ENCODE results near the gene TLE6.
"Not testable (repeated sequence)": the region's sequence is repeated elsewhere in the genome, so short reads cannot be mapped to it uniquely, and the experiment has no call there.

The TLE6 gene

DNA sequence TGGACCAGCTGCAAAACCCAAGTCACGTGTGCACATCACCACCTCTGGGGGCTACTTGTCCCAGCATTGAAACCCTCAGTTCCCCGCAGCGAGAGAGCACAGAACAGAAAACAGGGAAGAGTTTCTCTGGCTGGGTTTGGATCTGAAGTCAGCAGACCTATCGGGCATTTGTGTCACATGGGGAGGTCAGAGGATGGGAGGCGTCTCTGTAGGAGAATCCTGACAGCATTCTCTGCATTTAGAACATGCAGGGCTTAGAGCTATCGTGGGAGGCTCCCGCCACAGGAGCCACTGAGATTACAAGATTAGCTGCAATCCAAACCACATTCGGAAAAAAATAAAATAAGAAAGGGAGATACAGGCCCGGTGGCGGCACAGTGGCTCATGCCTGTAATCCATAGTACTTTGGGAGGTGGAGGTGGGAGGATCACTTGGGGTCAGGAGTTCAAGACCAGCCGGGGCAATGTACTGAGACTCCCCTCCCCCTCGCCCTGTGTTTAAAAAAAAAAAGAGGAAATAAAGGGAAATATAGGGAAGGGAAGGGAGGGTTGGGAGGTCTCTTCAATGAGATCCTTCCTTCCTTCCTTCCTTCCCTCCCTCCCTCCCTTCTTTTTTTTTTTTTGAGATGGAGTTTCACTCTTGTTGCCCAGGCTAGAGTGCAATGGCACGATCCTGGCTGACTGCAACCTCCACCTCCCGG, 2.9 kb upstream of the TLE6 start:
- DNase-seq, result no peak

DNA sequence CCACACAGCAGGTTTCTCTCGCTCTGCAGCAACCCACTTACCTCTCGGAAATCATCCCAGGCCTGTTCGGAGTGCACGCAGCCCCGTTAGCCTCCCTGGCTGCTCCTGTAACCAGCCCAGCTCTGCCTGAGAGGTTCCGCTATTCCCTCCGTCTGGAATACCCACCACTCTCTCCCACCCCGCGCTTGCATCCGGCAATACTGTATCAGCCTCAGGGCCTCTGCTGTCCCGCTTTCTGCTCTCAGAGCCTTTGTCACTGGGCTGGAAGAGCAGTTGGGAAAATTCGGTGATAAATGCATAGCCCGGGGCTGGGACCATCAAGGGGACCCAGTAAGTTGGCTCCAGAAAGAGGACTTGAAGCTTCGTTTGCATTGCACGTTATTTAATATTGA, 759 bp upstream of the TLE6 start:
- DNase-seq, result no peak

- DNase-seq, result no peak
These were observed 378 bp downstream of the TLE6 start for GRCh38 chr19:2977746-2978138.

- no peak for DNase-seq
These were observed 903 bp downstream of the TLE6 start for GRCh38 chr19:2978166-2978767.

DNA sequence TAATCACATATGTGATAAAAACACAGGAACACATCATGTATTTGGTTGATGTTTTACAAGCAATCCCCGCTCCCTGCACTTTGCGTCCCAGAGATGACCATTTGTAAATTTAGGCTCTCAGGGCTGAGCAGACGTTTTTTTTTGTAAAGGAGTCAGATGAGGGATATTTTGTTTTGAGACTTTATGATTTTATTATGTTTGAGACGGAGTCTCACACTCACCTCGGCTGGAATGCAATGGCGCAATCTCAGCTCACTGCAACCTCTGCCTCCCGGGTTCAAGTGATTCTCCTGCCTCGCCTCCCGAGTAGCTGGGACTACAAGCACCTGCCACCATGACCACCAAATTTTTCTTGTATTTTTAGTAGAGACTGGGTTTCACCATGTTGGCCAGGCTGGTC, 1.4 kb downstream of the TLE6 start:
- no peak for DNase-seq

- DNase-seq, result no peak
These were observed 4.5 kb downstream of the TLE6 start for GRCh38 chr19:2981898-2982297.

GRCh38 chr19:2982561-2982960, 5.2 kb downstream of the TLE6 start:
- no peak for DNase-seq

DNA sequence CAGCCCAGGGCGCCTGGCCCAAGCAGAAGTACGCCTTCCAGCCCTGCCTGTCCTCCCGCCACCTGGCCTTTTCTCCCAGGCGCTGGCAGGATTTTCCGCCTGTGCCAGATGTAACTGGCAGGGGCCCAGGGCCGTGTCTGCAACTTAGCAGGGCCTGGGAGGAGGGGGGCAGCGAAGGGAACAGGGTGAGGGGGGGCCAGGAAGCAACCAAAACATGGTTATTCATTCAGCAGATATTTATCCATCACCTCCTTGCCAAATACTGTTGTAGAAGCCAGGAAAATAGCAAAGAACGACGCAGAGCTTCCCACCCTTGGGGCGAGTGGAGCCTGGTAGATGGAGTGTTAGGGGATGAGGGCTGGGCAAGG, 5.6 kb downstream of the TLE6 start:
- peak; percentile 70 for DNase-seq

DNA sequence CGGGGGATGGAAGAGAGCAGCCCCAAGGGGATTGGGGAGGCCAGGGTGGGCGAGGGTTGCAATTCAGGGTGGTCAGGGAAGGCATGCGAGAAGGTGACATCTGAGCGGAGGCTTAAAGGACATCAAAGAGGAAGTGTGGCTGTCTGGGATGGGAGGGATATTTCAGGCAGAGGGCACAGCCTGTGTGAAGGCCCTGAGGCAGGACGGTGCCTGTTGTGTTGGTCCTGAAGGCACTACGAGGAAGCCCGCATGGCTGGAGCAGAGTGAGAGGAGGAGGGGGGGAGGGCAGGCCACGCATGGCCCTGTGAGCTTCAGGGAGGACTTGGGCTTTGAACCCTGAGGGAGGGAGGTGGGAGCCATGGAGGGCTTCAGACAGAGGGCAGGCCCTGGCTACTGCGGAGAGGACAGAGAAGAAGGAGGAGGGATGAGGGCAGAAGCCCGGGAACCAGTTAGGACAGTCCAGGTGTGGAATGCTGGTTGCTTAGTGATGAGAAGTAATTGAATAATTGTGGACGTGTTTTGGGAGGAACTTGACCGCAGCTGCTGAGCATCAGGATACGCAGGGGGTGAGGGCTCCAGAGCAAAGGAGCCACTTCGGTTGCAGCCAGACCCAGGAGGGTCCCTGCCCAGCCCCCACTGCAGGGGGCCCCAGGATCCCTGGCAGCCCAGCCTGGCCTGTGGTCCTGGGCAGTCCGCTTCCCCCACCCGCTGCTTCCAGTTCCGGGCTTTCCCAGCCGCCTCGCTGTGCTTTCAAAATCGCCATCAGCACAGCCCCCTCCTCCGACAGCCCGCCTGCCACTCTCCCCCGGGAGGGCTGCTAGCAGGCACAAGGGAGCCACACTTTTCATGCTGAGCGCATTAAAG, 6.2 kb downstream of the TLE6 start:
- DNase-seq, result peak; percentile 94

GRCh38 chr19:2984215-2984528, 6.8 kb downstream of the TLE6 start:
- no peak for DNase-seq

- DNase-seq, result no peak
These were observed 9.7 kb downstream of the TLE6 start for GRCh38 chr19:2986951-2987524.

DNA sequence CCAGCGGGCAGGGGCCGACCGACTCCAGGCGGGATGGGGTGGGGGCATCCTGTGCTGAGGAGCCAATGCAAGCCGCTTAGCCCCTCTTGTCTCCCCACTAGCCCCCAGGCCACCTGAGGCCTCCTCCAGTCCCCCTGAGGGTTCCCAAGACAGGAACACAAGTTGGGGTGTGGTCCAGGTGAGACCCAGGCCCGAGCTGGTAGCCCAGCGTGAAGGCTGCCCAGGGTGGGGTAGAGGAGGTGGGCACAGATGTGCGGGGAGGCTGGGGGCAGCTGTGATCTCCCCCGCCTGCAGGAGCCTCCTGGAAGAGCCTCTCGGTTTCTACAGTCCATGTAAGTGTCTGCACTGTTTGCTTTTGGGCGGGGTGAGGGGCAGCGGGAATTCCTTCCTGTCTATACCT, 10.4 kb downstream of the TLE6 start:
- no peak for DNase-seq

- no peak for DNase-seq
These were observed 11.2 kb downstream of the TLE6 start for GRCh38 chr19:2988568-2988967.

DNA sequence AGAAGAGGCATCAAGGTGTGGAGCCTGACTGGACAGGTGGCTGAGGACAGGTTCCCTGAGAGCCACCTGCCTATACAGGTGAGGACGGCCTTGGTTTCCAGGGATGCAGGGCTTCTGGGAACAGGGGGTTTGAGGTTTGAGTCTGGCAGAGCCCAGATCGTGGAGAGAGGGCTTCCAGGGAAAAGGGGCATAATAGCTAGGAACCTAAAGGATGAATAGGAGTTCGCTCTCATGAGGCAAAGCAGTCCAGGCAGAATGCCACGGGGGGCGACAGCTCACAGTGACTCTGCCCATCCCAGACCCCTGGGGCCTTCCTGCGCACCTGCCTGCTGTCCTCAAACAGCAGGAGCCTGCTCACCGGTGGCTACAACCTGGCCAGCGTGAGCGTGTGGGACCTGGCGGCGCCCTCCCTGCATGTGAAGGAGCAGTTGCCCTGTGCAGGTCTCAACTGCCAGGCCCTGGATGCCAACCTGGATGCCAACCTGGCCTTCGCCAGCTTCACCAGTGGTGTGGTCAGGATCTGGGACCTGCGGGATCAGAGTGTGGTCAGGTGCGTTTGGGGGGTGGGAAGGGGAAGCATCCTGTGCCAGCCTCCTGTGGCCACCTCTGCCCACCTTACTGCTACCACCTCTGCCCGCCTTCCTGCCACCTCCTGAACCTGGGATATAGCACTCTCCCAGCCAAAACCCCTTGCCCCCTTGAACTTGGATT, 12.0 kb downstream of the TLE6 start:
- no peak for DNase-seq

DNA sequence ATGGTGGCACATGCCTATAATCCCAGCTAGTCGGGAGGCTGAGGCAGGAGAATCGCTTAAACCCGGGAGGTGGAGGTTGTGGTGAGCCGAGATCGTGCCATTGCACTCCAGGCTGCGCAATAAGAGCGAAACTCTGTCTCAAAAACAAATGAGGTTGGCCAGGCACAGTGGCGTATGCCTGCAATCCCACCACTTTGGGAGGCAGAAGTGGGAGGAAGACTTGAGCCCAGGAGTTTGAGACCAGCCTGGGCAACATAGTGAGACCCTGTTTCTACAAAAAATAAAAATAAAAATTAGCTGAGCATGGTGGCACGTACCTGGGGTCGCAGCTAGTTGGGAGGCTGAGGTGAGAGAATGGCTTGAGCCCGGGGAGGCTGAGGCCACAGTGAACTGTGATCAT, 15.0 kb downstream of the TLE6 start:
- not testable (repeated sequence) for DNase-seq

DNA sequence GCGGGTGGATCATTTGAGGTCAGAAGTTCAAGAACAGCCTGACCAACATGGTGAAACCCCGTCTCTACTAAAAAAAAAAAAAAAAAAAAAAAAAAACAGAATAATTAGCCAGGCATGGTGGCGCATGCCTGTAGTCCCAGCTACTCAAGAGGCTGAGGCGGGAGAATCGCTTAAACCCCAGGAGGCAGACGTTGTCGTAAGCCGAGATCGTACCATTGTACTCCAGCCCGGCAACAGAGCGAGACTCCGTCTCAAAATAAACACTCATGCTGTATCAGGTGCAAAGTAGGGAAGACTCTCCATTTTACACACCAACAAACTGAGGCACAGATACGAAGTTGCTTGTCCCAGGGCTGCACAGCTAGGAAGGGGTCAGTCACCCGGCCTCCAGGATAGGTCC, 15.6 kb downstream of the TLE6 start:
- no peak for DNase-seq

DNA sequence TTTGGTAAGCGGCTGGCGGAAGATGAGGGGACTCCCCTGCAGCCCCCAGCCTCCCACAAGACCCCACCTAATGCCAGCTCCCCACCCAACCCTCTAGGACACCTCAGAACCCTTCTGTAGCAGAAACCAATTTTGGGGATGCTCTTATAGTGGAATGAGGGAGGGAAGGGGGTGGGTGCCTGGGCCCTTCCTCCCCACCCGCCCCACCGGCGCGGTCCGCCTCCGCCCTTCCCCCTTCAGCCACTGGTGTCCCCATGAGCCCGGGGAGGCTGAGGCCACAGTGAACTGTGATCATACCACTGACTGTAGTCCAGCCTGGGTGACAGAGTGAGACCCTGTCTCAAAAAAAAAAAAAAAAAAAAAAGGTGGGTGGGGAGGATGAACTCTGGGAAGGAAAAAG, 16.2 kb downstream of the TLE6 start:
- no peak for DNase-seq

GRCh38 chr19:2994588-2995131, 17.3 kb downstream of the TLE6 start:
- no peak for DNase-seq

GRCh38 chr19:2997720-2998119, 20.4 kb downstream of the TLE6 start:
- no peak for DNase-seq

GRCh38 chr19:2998642-2999041, 21.3 kb downstream of the TLE6 start:
- no peak for DNase-seq

GRCh38 chr19:3001235-3001800, 24.0 kb downstream of the TLE6 start:
- DNase-seq, result no peak

GRCh38 chr19:3003046-3003445, 25.7 kb downstream of the TLE6 start:
- DNase-seq, result no peak

- DNase-seq, result no peak
These were observed 27.2 kb downstream of the TLE6 start for GRCh38 chr19:3004522-3004921.

All from NCI-H524 treated with DMSO at 0.1 percent for 48 hours (cell line).